ENCODE results near the gene FAM81A.
A peak's percentile ranks its signal among the peaks of the same experiment; 100 is the strongest.

The FAM81A gene

DNA sequence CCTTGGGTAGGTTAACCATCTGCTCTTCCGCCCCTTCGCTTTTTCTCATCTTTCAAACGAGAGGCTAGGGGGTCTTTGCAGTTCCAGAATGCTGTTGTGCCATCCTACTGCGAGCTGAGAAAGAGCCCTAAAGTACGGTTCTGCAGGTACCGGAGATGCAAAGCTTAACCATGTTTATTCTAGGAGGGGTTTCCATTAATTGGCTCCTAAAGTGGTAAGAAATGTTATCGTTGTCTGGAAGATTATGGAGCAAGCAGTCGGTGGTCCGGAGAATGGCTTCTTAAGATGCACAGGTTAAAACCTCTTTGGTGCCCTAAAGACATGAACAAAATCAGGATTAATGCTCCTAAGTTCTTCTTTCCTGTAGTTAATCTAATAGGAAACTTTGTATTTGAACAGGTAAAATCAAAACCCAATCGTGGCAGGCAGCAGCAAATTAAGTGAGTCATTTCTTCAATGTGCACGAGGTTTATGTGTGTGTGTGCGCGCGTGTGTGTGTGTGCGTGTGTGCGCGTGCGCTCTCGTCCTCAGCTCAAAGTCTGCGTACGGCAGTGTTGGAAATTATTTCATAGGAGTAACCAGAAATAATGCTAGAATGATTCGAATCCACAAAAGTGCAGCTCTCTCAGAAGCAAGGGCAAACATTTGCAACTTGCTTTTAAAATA lies 772 bp downstream of the FAM81A start:
- TF ChIP-seq, protein P1, sequence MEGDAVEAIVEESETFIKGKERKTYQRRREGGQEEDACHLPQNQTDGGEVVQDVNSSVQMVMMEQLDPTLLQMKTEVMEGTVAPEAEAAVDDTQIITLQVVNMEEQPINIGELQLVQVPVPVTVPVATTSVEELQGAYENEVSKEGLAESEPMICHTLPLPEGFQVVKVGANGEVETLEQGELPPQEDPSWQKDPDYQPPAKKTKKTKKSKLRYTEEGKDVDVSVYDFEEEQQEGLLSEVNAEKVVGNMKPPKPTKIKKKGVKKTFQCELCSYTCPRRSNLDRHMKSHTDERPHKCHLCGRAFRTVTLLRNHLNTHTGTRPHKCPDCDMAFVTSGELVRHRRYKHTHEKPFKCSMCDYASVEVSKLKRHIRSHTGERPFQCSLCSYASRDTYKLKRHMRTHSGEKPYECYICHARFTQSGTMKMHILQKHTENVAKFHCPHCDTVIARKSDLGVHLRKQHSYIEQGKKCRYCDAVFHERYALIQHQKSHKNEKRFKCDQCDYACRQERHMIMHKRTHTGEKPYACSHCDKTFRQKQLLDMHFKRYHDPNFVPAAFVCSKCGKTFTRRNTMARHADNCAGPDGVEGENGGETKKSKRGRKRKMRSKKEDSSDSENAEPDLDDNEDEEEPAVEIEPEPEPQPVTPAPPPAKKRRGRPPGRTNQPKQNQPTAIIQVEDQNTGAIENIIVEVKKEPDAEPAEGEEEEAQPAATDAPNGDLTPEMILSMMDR (IDR thresholded peaks at IDR 0.05; ENCODE audit: low read depth, low read length, missing control alignments) = no peak
- in situ Hi-C loops (cut with HindIII; ENCODE audit: low sequenced_read_pairs) = no loop called here
- DNase-seq (ENCODE audit: low read depth) = no peak
- H3K4me3 ChIP-seq (ENCODE audit: low read depth, low read length) = peak overlapping the region; percentile 39

DNA sequence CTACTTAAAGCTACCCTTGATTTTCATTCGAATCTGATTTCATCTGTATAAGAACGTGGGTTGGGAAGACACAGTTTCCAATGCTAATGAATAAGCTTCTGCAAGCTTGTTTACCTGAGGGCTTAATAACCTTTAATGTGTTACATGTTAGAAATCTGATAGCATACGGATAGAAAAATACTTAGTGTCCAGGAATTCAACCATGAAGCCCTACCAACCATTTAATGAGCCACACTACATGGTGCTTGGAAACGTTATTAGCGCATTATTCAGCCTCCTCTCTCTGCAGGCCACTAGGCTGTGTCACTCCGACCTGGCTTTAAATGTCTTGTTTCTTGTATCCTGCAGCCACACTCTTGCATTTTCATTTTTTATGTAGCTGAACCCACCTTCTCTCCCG lies 1.6 kb downstream of the FAM81A start:
- TF ChIP-seq, protein P1 (IDR thresholded peaks at IDR 0.05; ENCODE audit: low read depth, low read length, missing control alignments) = no peak
- in situ Hi-C loops (cut with HindIII; ENCODE audit: low sequenced_read_pairs) = no loop called here
- no peak for DNase-seq (ENCODE audit: low read depth)
- H3K4me3 ChIP-seq (ENCODE audit: low read depth, low read length) = no peak overlapping the region

DNA sequence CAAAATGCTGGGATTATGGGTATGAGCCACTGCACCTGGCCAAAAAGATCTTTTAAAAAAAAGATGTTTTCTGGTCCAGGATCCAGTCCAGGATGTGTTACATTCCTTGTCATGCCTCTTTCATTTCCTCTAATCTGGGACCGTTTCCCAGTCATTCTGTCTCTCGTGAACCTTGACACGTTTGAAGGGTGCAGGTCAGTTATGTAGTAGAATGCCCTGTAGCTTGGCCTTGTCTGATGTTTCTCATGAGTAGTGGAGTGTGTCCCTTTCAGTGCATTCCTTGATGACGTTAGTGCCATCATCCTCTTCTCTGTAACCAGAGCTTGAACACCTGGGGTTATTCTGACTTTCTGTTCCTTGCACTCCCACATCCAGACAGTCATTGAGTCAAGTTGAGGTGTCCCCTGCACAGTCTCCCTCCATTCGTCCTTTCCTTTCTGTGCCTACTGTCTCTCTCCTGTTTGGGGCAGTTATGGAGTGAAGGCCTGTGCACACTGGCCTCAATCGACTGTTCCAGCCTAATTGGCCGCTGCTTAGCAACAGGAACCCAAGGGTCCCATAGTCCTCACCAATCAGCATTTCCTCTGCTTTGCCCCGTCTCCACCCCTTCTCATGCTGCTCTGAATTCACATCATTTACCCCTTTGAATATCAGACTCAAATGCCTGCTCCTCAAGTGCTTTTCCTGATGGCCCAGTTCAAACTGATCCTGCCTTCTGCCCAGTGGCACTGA lies 5.5 kb downstream of the FAM81A start:
- in situ Hi-C loops (cut with HindIII; ENCODE audit: low sequenced_read_pairs) = no loop called here
- no peak overlapping the region for H3K4me3 ChIP-seq (ENCODE audit: low read depth, low read length)
- TF ChIP-seq, protein P1 (IDR thresholded peaks at IDR 0.05; ENCODE audit: low read depth, low read length, missing control alignments) = no peak
- DNase-seq (ENCODE audit: low read depth) = no peak

DNA sequence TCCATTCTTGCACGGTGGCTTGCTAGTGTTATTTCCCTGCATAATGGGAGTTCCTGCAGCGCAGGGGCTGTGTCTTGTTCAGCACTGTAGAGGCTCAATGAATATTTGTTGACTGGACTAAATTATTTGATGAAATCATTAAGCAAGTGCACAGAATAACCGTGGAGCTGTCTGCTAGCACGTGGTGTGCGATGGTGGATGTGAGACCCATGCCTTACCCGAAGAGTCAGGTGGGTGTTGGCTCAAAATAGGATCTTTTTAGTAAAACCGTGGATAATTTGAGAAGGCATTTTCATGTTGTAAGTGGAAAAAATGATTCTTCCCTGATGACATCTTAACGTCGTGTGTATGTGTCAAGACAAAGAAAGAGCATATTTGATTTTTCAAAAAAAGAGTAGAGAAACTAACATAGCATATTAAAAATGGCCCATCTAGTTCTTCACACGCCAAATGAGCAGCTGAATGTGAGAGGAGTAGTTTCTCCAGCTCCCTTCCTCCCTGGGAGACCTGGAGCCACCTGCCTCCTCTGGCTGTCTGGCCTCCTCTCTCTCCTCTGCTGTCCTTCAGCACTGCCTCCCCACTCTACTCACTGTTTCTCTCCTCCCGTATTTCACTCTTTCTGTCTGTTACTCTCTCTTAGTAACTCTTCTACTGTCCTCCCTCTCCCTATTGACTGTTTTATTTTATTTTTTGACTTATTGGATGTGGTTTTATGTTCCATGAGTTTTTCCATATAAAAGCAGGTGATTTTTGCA lies 6.3 kb downstream of the FAM81A start:
- in situ Hi-C loops (cut with HindIII; ENCODE audit: low sequenced_read_pairs) = no loop called here
- H3K4me3 ChIP-seq (ENCODE audit: low read depth, low read length) = no peak overlapping the region
- TF ChIP-seq, protein P1 (IDR thresholded peaks at IDR 0.05; ENCODE audit: low read depth, low read length, missing control alignments) = no peak
- DNase-seq (ENCODE audit: low read depth) = no peak

DNA sequence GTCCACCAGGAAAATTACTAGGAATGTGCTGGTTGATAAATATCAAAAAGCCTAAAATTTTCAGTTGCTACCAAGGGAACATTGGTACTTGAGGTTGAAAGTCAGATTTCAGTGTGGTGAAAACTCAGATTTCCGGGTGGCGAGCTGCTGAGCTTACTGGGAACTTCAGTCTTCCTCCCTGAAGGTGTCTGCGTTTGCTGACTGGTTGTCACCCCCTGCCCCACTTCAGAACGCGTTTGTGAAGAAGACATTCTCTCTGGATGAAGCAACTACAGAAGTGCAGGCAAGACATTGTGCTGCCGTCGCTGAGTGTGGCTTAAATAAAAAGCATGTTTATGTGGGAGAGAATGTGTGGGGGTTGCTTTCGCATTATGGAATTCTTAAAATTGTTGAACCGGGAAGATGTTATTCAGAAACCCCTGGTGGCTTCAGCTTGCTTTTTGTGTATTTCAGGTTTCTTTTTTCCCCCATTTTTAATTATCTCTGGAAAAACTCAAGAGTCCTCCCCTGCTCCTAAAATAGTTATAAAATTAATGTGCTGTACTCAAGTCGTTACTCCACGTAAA lies 7.1 kb downstream of the FAM81A start:
- in situ Hi-C loops (cut with HindIII; ENCODE audit: low sequenced_read_pairs) = no loop called here
- no peak for DNase-seq (ENCODE audit: low read depth)
- TF ChIP-seq, protein P1 (IDR thresholded peaks at IDR 0.05; ENCODE audit: low read depth, low read length, missing control alignments) = no peak
- no peak overlapping the region for H3K4me3 ChIP-seq (ENCODE audit: low read depth, low read length)

DNA sequence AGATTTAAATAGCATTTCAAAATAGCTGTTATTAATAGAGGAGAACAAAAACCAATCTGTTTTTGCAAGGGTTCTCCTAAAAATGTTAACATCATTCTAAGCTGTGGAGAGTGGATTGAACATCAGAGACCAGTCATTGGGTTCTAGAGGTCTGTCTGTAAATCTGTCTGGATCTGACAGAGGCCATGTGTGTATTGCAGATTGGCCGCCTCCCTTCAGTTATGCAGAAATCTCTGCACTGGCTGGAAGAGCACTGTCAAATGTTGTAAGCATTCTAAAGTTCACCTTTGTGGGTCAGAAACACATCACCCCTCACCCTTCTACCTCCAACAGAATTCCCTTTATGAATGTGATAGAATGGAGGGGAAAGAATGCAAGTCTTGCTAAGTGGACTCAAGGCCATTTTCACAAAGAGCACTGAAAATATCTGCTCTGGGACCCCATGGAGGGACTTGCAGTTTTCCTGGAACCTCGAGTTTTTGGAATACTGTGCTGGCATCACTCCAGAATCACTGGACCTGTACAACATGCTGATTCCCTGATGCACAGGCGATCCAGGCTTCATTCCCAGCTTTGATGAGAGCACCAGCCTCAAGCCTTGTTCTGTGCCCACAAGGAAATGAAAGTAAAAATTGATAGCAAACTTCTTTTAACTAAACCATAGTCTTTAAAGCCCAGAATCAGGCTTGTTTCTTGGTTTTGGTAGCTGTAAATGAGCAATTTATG lies 8.4 kb downstream of the FAM81A start:
- in situ Hi-C loops (cut with HindIII; ENCODE audit: low sequenced_read_pairs) = no loop called here
- no peak overlapping the region for H3K4me3 ChIP-seq (ENCODE audit: low read depth, low read length)
- DNase-seq (ENCODE audit: low read depth) = no peak
- TF ChIP-seq, protein P1 (IDR thresholded peaks at IDR 0.05; ENCODE audit: low read depth, low read length, missing control alignments) = no peak

Measured in astrocyte of the cerebellum (primary cell).